Stimulated activated naive CD8-positive, alpha-beta T cell treated with anti-CD3 and anti-CD28 coated beads, Interleukin-15, amount 100 ng/mL, for 72 hours (primary cell): ENCODE measurements around the gene DOCK2.

Source experiments
- ATAC-seq: fragments of 150-1000 bp; cut with Tn5 transposase; 2 replicates; pipeline ENCODE4 v1.10.0; 2021; ENCODE audit warnings: mild to moderate bottlenecking, moderate library complexity
- DNase-seq, 2 donors: peaks; one replicate each; pipeline ENCODE4 v3.0.0; 2021 to 2022
- H3K27ac Mint-ChIP-seq, 2 donors: one replicate each; pipeline ENCODE4 v1.8.0; 2022; ENCODE audit warnings: mild to moderate bottlenecking in 2 of 2, mixed read lengths in 2 of 2, moderate library complexity in 2 of 2
- H3K27me3 Mint-ChIP-seq: one replicate; pipeline ENCODE4 v1.8.0; 2022; ENCODE audit warnings: mixed read lengths
- H3K4me1 Mint-ChIP-seq: one replicate; pipeline ENCODE4 v1.8.0; 2022; ENCODE audit warnings: mild to moderate bottlenecking, mixed read lengths
- H3K4me3 Mint-ChIP-seq, 2 donors: one replicate each; pipeline ENCODE4 v1.8.0; 2022; ENCODE audit warnings: mild to moderate bottlenecking in 2 of 2, mixed read lengths in 2 of 2, moderate library complexity in 1 of 2
- H3K9me3 Mint-ChIP-seq, 2 donors: one replicate each; pipeline ENCODE4 v1.8.0; 2022; ENCODE audit warnings: mixed read lengths in 2 of 2

The DOCK2 gene

GRCh38 chr5:169988206-169988605 lies 351.1 kb downstream of the DOCK2 start:
- no peaks in the 10 kb centered on the region for H3K9me3 Mint-ChIP-seq
- ATAC-seq (no peak), DNase-seq (no peak)
- H3K27me3 Mint-ChIP-seq: no peaks in the 10 kb centered on the region
- H3K27ac Mint-ChIP-seq: no peak overlapping the region
- no peak overlapping the region for H3K4me3 Mint-ChIP-seq
- no peaks in the 10 kb centered on the region for H3K4me1 Mint-ChIP-seq

DNA sequence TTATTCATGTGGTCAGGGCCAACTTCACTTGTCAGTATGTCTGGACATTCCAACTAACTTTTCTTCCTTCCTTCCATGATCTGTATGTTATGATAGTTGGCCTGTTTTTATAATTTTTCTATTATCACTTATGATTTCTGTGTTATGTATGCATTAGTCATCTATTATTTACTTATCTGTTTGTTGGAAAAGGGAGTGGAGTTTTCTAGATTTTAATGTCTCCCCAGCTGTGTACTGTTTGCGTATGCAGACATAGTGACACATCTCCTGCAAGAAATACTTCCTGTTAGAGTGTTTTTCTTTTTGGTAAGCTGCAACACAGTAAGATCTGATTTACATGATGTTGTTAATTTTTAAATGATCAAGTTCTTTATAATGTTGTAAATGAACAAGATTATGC lies 351.9 kb downstream of the DOCK2 start:
- DNase-seq (no peak), ATAC-seq (no peak)
- H3K4me1 Mint-ChIP-seq: no peaks in the 10 kb centered on the region
- H3K27me3 Mint-ChIP-seq: no peaks in the 10 kb centered on the region
- no peak overlapping the region for H3K27ac Mint-ChIP-seq
- H3K9me3 Mint-ChIP-seq: no peaks in the 10 kb centered on the region
- H3K4me3 Mint-ChIP-seq: no peak overlapping the region

- Mint-ChIP-seq H3K9me3 (no peaks in the 10 kb centered on the region), H3K4me3 (no peak overlapping the region), H3K4me1 (no peaks in the 10 kb centered on the region), H3K27me3 (no peaks in the 10 kb centered on the region), H3K27ac (peak overlapping the region in 1 of 2 donors; percentile 61)
- ATAC-seq (no peak), DNase-seq (no peak)
Observed at GRCh38 chr5:169989365-169989764, 352.3 kb downstream of the DOCK2 start.

DNA sequence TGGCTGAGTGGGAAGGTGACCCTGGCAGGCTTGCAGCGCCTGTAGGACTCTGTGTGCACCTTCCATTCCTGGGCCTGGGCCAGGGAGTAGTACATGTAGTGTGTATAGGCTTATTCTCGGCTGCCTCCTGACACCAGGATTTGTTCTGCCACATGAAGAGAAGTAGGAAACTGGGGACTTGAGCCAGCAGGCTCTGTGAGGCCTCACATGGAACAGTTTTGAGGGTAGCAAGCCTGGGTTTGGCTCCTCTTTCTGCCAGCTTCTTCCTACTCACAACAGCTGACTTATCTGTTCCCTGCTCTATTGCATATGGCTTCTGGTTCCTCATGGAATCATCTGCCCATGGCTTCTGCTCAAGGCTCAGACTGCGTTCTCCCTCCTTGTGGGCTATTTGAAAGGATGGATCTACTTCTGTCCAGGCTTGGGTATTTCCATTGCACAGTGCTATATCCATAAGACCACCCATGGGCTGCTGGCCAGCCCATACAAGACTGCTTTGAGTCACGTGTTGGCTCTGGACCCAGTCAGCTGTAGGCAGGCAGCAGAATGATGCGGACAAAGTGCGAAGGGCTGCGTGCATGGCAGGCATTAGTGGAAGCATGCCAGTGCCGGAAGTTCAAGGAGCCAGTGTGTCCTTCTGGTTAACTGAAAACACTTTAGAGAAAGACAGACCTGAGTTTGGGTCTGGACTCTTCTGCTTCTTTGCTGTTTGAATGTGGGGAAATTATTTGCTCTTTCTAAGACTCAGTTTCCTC lies 354.2 kb downstream of the DOCK2 start:
- Mint-ChIP-seq H3K9me3 (no peaks in the 10 kb centered on the region), H3K4me3 (no peak overlapping the region), H3K4me1 (no peaks in the 10 kb centered on the region), H3K27me3 (no peaks in the 10 kb centered on the region), H3K27ac (no peak overlapping the region)
- DNase-seq (no peak), ATAC-seq (no peak)

GRCh38 chr5:169992789-169993484 lies 355.9 kb downstream of the DOCK2 start:
- Mint-ChIP-seq H3K4me1 (no peaks in the 10 kb centered on the region), H3K27me3 (no peaks in the 10 kb centered on the region), H3K9me3 (no peaks in the 10 kb centered on the region), H3K4me3 (no peak overlapping the region), H3K27ac (no peak overlapping the region)
- no peak for DNase-seq
- no peak for ATAC-seq

DNA sequence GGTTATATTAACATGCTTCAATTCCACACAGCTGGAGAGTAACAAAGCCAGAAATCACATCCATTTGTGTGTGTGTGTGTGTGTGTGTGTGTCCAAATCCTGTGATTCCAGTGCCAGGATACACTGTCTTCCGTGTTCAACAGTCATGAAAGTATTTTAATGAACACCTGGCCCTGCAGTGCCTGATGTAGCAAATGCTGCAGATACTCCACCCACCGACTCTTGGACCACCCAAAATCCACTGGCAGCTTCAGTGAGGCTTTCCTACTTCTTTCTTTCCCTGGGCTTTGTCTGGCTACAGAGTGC lies 356.4 kb downstream of the DOCK2 start:
- Mint-ChIP-seq H3K4me1 (no peaks in the 10 kb centered on the region), H3K27ac (no peak overlapping the region), H3K27me3 (no peaks in the 10 kb centered on the region), H3K9me3 (no peaks in the 10 kb centered on the region), H3K4me3 (no peak overlapping the region)
- ATAC-seq: no peak
- DNase-seq: no peak

DNA sequence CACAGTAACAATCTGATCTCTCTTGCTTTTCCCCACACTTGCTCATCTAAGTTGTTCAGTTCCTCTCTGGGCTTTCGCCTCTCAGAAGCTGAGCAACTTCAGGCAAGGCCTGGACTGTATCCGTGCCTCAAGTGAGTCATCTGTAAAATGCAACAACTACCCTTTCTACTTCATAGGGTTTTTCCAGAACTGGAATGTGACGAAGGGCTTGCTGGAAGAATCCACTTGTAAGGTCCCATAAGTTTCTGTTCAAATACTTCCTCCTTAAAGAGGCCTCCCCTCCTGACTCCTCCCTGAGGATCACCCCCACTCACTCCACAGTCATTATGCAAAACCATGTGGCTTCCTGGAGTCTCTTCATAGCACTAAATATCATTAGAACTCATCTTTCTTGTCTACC lies 360.7 kb downstream of the DOCK2 start:
- Mint-ChIP-seq H3K4me1 (no peaks in the 10 kb centered on the region), H3K4me3 (no peak overlapping the region), H3K27ac (no peak overlapping the region), H3K27me3 (no peaks in the 10 kb centered on the region), H3K9me3 (peaks cover 0 to 8% of the 10 kb centered on the region in 2 donors)
- no peak for DNase-seq
- no peak for ATAC-seq

DNA sequence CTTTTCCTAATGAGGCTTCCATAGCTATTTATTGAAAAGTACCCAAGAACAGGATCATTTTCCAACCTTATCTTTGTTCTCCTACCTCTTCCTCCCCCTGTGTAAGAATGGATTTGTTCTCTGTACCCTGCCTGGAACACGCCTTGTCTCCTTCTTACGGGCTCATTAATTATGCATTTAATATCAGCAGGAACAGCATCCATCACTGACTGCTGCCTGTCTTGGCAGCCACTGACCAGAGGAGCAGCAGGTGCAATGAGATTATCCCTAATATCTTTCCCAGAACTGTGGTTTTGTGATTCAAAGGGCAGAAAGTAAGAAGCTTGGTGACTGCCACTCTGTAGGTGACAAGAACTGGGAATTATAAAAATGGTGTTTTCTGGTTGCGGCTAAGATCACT lies 362.5 kb downstream of the DOCK2 start:
- Mint-ChIP-seq H3K27ac (no peak overlapping the region), H3K9me3 (peaks cover 8 to 9% of the 10 kb centered on the region in 2 donors), H3K27me3 (no peaks in the 10 kb centered on the region), H3K4me3 (no peak overlapping the region), H3K4me1 (no peaks in the 10 kb centered on the region)
- DNase-seq: no peak
- no peak for ATAC-seq

DNA sequence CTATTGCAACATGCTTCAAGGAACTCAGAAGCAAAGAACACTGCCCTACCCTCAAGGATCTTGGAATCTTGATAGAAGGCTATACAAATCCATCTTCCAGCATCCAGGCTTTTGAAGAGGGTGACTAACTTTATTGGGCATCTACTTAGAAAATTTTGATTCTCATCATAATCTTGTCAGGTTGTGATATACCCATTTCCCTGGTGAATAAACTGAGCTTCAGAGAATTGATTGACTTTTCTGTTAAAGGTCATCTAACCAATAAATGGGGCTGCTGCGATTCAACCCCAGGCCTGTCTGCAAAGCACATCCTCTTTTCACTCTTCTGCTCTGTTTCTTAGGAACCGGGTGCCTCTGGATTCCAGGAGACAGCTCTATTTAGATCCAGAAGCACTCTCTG lies 363.1 kb downstream of the DOCK2 start:
- no peak for ATAC-seq
- Mint-ChIP-seq H3K4me3 (no peak overlapping the region), H3K4me1 (no peaks in the 10 kb centered on the region), H3K27me3 (no peaks in the 10 kb centered on the region), H3K9me3 (peaks cover 8 to 9% of the 10 kb centered on the region in 2 donors), H3K27ac (no peak overlapping the region)
- no peak for DNase-seq

GRCh38 chr5:170006021-170006420 lies 368.9 kb downstream of the DOCK2 start:
- Mint-ChIP-seq H3K27me3 (no peaks in the 10 kb centered on the region), H3K9me3 (peaks cover 8 to 9% of the 10 kb centered on the region in 2 donors), H3K4me3 (no peak overlapping the region), H3K4me1 (no peaks in the 10 kb centered on the region), H3K27ac (no peak overlapping the region)
- ATAC-seq (no peak), DNase-seq (no peak)

DNA sequence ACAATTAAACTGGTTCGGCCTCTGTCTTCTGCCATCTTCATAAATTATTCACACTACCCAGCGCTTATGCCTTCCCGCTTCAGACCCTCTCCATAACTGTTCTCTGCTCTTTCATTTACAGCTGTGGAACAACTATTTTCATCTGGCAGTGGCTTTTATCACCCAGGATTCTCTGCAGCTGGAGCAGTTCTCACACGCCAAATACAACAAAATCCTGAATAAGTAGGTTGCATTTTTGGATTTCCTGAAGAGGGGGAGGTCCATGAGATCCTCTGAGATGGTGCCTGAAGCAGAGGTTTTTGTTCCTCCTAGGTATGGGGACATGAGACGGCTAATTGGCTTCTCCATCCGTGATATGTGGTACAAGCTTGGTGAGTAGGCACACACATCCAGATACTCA lies 371.3 kb downstream of the DOCK2 start:
- H3K4me1 Mint-ChIP-seq: no peaks in the 10 kb centered on the region
- DNase-seq (no peak), ATAC-seq (no peak)
- H3K4me3 Mint-ChIP-seq: no peak overlapping the region
- H3K27me3 Mint-ChIP-seq: no peaks in the 10 kb centered on the region
- no peak overlapping the region for H3K27ac Mint-ChIP-seq
- H3K9me3 Mint-ChIP-seq: peaks cover 0 to 5% of the 10 kb centered on the region in 2 donors

DNA sequence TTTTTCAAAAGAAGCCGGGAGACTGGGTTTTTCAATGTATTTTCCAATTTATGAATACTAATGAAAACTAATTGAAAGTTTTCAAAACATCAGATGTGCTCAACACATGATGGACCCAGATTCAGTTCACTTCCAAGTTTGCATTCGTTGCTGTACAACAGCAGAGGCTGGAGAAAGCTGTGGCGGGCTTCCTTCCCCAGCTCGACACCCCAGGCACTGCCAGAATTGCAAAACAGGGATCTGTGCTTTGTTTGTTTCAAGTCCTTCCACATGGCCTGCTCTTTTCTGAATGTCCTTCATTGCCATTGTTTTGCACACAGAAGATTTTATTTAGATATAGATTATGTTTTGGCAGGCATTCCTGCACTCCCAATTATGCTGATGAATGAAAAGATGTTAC lies 373.5 kb downstream of the DOCK2 start:
- Mint-ChIP-seq H3K4me1 (no peaks in the 10 kb centered on the region), H3K27me3 (no peaks in the 10 kb centered on the region), H3K9me3 (no peaks in the 10 kb centered on the region), H3K4me3 (no peak overlapping the region), H3K27ac (no peak overlapping the region)
- ATAC-seq: no peak
- DNase-seq: no peak

DNA sequence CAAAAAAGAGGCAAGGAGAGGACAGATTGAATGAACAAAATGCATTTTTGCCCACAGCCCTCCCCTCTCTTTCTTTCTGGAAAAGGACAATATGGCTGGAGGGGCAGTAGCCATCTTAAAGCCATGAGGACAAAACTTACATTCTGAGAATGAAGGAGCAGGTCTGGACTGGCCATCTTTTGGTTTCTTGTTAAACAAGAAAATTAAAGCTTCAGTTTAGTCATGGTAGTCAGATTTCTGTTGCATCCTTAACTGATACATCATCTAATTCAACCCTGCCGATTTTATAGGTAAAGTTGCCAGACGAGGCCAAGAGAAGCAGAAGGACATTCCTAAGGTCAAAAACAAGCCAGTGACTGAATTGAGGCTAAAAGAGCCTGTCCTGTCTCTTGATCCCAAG lies 374.7 kb downstream of the DOCK2 start:
- DNase-seq (no peak), ATAC-seq (no peak)
- Mint-ChIP-seq H3K9me3 (no peaks in the 10 kb centered on the region), H3K4me1 (no peaks in the 10 kb centered on the region), H3K4me3 (no peak overlapping the region), H3K27me3 (no peaks in the 10 kb centered on the region), H3K27ac (no peak overlapping the region)

- no peaks in the 10 kb centered on the region for H3K9me3 Mint-ChIP-seq
- ATAC-seq (no peak), DNase-seq (no peak)
- no peak overlapping the region for H3K4me3 Mint-ChIP-seq
- no peaks in the 10 kb centered on the region for H3K27me3 Mint-ChIP-seq
- no peak overlapping the region for H3K27ac Mint-ChIP-seq
- no peaks in the 10 kb centered on the region for H3K4me1 Mint-ChIP-seq
Observed at GRCh38 chr5:170012622-170013021, 375.5 kb downstream of the DOCK2 start.

DNA sequence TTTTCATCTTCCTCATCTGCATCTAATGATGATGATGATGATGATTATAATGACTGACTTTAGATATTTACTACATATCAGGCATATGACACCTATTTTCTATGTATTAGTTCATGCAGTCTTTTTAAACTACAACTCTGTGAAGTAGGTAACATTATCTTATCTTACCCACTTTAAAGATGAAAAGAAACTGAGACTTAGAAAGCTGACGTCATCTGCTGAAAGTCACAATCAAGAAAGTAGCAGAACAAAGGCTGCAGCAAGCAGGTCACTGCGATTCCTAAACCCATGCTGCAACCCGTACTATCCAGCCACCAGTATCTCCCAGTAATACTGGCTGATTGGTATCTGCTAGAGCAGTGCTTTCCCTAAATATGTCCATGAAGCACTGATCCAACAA lies 383.3 kb downstream of the DOCK2 start:
- Mint-ChIP-seq H3K9me3 (no peaks in the 10 kb centered on the region), H3K27me3 (no peaks in the 10 kb centered on the region), H3K4me1 (no peaks in the 10 kb centered on the region), H3K27ac (no peak overlapping the region), H3K4me3 (no peak overlapping the region)
- ATAC-seq: no peak
- no peak for DNase-seq

- Mint-ChIP-seq H3K27me3 (no peaks in the 10 kb centered on the region), H3K9me3 (no peaks in the 10 kb centered on the region), H3K4me3 (no peak overlapping the region), H3K4me1 (no peaks in the 10 kb centered on the region), H3K27ac (peak overlapping the region in 1 of 2 donors; percentile 16)
- no peak for ATAC-seq
- DNase-seq: no peak
Observed at GRCh38 chr5:170021506-170021905, 384.4 kb downstream of the DOCK2 start.

DNA sequence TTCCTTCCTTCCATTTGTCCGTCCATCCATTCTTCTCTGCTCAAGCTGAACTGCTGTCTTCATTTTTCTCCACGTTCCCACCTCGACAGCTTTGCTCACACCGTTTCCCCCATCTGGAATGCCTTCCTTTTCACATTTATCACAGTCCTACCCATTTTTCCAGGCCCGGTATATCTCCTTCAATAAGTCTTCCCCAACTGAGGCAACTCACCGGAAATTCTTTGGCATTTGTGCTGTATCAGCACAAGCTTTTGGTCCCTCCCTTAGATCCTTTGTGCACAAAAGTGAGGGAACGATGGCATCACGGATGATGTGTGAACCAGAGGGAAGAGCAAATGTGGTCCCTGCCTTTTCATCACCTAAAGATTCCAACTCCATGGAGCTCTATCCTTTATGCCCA lies 388.8 kb downstream of the DOCK2 start:
- Mint-ChIP-seq H3K27me3 (no peaks in the 10 kb centered on the region), H3K27ac (no peak overlapping the region), H3K9me3 (no peaks in the 10 kb centered on the region), H3K4me3 (no peak overlapping the region), H3K4me1 (no peaks in the 10 kb centered on the region)
- DNase-seq (no peak), ATAC-seq (no peak)
